Hematopoietic multipotent progenitor cell treated with erythropoietin and hydrocortisone succinate and interleukin-3 and kit ligand, for 15 days (in vitro differentiated cells): ENCODE measurements around the gene PREP.

ENCODE experiments used
- DNase-seq: peaks from one replicate; pipeline ENCODE4 v3.0.0-alpha.2; 2015; ENCODE audit warnings: low spot score

PREP gene

DNA sequence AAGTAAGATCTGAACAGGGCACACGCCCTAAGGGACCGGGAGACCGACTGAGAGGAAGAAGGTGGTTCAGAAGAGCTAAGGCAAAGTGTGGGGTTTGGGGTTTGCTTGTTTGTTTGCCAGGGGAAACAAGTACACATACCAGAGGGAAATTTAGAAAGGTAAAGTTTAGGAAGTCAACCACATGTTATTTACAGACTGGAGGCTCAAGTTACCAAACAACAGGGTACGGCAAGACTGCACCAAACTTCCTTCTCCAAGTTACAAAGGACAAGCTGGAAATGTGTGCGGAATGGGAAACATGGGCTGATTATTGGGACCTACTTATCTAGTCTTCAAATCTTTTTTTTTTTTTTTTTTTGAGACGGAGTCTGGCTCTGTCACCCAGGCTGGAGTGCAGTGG, 11.2 kb downstream of the PREP start:
- DNase-seq, result no peak

DNA sequence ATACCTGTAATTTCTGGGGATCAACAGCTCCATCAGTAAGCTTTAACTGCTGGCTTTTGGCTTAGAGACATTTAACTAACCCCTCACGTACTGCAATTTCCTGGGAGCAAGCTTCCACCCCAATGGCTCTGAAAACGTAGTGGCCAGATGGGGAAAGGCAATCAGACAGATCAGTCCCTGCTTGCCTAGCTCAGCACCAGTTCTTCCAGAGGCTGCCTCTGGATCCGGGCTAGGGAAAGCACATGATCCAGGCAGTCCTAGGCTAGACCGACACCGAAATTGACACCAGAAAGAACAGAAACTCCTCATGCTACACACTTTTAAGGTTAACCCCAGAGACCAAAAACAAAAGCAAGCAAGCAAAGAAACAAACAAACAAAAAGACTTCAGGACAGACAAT, 13.3 kb downstream of the PREP start:
- no peak for DNase-seq

- DNase-seq, result no peak
These were observed 14.5 kb downstream of the PREP start for GRCh38 chr6:105388392-105388791.

- DNase-seq, result no peak
These were observed 18.9 kb downstream of the PREP start for GRCh38 chr6:105384004-105384403.

DNA sequence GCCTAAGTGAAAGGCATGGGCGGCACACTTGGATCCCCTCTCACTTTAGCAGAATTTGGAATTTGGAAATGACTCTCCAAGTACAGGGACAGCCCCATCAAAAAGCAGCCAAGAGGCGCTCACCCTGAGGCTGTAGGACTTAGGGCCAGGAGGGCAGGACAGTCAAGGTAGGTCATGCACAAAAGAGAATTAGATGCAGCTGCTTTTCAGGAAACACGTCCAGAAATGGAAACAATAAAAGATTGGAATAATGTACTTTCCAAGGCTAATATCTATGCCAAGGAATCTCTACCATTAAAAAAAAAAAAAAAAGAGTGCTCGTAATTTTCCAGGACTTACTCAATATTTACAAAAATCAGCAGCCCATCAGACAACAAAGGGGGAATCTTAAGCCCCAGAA, 19.9 kb downstream of the PREP start:
- DNase-seq, result no peak

GRCh38 chr6:105382496-105382895, 20.4 kb downstream of the PREP start:
- no peak for DNase-seq

- no peak for DNase-seq
These were observed 22.2 kb downstream of the PREP start for GRCh38 chr6:105380634-105381033.

DNA sequence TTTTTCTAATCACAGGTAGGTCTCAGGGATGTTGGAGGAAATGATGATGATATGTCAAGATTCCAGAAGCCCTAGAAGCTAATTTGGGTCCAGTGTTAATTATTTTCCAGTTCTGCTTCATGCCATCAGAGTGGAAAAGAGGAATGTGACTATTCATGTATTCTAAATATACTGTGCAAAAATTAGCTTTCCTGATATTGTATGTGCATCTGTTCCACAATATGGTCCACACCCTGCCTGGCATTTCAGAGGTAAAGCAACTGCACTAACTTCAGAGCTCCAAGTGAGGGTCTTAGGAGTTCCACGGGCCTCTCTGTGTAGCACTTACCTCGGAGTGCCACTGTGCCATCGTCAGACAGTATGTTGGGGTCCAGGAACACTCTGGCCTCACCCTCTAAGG, 27.1 kb downstream of the PREP start:
- DNase-seq, result no peak

- no peak for DNase-seq
These were observed 28.9 kb downstream of the PREP start for GRCh38 chr6:105374010-105374420.

DNA sequence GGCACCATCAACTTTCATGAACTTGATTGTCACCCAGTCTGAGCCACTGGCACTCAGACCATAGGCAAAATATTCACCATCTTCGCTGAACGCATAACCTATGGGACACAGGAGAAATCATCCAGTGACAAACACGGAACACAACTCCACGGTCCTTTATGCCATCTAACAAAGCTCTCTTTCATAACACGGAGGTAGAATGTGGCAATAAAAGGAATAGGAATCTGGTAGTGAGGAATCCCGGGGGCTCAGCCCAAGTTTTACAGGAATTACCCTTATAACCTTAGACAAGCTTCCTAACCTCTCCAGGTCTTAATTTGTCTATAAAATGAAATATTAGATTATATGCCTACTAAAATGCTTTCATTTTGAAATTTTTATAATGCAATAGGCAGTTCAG, 29.4 kb downstream of the PREP start:
- no peak for DNase-seq

GRCh38 chr6:105372849-105373182, 30.1 kb downstream of the PREP start:
- DNase-seq, result no peak

GRCh38 chr6:105372142-105372848, 30.6 kb downstream of the PREP start:
- no peak for DNase-seq

DNA sequence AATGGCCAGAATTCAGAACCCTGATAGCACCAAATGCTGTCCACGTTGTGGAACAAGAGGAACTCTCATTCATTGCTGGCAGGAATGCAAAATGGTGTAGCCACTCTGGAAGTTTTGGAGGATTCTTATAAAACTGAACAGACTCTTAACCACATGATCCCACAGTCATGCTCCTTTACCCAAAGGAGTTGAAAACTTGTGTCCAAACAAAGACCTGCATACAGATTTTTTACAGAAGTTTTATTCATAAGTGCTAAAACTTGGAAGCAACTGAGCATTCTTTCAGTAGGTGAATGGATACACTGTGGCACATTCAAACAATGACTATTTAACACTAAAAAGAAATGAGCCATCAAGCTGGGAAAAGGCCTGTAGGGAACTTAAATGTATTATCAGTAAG, 32.5 kb downstream of the PREP start:
- no peak for DNase-seq

GRCh38 chr6:105369145-105369544, 33.7 kb downstream of the PREP start:
- no peak for DNase-seq

DNA sequence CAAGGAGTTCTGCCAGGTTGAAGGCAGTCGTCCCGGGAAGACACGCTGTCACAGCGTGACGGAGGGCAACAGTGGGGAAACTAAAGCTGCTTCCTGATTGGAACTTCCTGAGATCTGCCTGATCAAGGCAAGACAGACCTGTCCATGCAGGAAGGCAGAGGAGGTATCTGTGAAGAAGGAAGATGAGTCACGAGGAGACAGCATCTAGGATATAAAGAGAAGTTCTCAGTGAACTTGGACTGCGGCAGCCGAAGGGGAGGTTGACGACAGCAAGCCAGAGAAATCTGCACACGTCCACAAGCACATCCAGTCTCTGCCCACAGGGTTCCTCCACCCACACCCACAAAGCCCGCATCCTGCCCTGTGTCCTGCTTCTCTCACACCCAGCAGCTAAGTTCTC, 38.6 kb downstream of the PREP start:
- DNase-seq, result no peak

DNA sequence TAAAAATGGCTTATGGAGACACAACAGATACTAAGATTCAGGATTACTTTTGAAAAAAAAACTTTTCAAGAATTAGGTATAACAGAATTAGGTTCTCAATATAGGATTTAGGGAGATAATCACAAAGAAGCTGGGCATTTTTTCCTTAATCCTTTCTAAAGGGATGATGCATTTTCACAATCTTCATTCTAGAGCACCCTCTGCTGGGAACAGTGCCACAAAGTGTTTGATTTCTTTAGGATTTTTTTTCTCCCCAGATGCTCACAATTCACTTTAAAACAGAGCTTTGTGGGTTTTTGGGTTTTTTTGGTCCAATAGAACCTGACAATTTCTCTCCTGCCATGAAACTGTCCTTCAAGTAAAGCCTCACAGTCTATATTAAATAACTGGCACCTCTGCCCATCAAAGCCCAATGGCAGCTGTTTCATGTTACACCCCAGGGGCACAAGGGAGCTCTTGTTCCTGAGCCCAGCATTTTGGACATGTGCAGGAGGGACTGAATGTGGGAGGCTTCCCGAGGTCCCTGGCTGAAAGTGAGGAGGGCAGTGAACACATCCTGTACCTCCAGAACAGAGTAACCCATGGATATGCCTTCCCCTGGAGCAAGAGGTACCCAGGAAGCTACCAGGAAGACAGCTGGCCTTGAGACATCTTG, 39.7 kb downstream of the PREP start:
- DNase-seq, result no peak

- no peak for DNase-seq
These were observed 43.2 kb downstream of the PREP start for GRCh38 chr6:105359419-105360370.

DNA sequence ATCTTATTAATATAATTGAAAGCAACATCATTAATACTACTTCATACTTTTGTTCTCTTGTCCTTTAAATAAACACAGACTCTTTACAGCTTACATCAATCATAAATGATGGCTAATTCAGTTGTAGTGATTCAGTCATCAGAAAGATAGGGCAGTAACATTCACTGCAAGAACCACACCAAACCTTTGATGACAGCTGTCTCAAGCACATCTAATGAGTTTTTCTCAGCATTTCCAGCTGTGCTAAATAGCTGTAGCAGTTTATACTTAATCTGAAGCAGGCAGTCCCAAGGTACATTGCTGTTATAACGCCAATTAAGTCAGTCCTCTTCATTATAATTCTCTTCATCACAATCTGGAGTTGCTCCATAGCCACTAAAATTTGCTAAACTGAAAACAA, 45.7 kb downstream of the PREP start:
- no peak for DNase-seq

GRCh38 chr6:105352037-105352617, 50.8 kb downstream of the PREP start:
- no peak for DNase-seq

GRCh38 chr6:105348897-105349296, 54.0 kb downstream of the PREP start:
- no peak for DNase-seq

GRCh38 chr6:105346052-105346451, 56.8 kb downstream of the PREP start:
- no peak for DNase-seq

DNA sequence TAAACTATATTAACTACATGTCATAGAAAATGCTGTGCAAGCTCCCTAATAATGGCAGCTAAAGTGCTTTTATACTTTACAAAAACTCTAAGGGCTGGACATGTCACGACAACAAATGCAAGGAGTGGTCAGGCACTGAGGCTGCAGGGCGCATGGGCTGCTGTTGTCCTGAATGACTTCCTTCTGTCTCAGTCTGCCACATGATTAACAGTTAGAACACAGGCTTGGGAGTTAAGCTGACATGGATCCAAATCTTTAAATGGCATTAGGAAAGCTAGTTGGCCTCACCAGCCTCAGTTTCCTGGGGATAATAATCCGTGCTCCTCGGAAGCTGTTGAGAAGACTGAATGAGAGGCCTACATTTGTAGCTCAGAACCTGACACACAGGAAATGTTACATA, 57.4 kb downstream of the PREP start:
- DNase-seq, result no peak
